H9 (cell line): Measurements from ENCODE around the gene SNX30. TPM values are rescaled to one million over a fixed set of nuclear protein-coding genes. Genes with fewer than 3 reads are reported as not detected.
"Not testable (repeated sequence)": the region's sequence is repeated elsewhere in the genome, so short reads cannot be mapped to it uniquely, and the experiment has no call there.

ENCODE experiments used
- DNase-seq: peaks from one replicate; pipeline ENCODE4 v3.0.0-alpha.2; 2017
- H2AFZ ChIP-seq: one replicate; pipeline ENCODE4 v1.6.1; 2013; ENCODE audit warnings: mild to moderate bottlenecking, low read length, control low read depth, moderate library complexity
- H2AK5ac ChIP-seq: 2 replicates; pipeline ENCODE4 v1.6.1; 2013; ENCODE audit warnings: low read length, control low read depth, mixed read lengths; ENCODE audit not compliant: insufficient read length
- H2BK120ac ChIP-seq: one replicate; pipeline ENCODE4 v1.6.1; 2013; ENCODE audit warnings: low read depth, mild to moderate bottlenecking, low read length, control low read depth, inconsistent platforms; ENCODE audit not compliant: poor library complexity, severe bottlenecking
- H2BK12ac ChIP-seq: 2 replicates; pipeline ENCODE4 v1.6.1; 2013; ENCODE audit warnings: low read length, control low read depth, mixed read lengths, low read depth; ENCODE audit not compliant: insufficient read length
- H2BK15ac ChIP-seq: 2 replicates; pipeline ENCODE4 v1.6.1; 2013; ENCODE audit warnings: low read depth, low read length, control low read depth
- H2BK20ac ChIP-seq: one replicate; pipeline ENCODE4 v1.6.1; 2013; ENCODE audit warnings: low read depth, mild to moderate bottlenecking, low read length, control low read depth, inconsistent platforms; ENCODE audit not compliant: poor library complexity, severe bottlenecking
- H2BK5ac ChIP-seq: 2 replicates; pipeline ENCODE4 v1.6.1; 2013; ENCODE audit warnings: low read length, control low read depth, mixed read lengths; ENCODE audit not compliant: insufficient read length
- H3K14ac ChIP-seq: 2 replicates; pipeline ENCODE4 v1.6.1; 2013; ENCODE audit warnings: low read length, control low read depth; ENCODE audit not compliant: insufficient read depth
- H3K18ac ChIP-seq: 2 replicates; pipeline ENCODE4 v1.6.1; 2013; ENCODE audit warnings: low read depth, mild to moderate bottlenecking, mixed read lengths, low read length, control low read depth; ENCODE audit not compliant: insufficient read length
- H3K23ac ChIP-seq: 2 replicates; pipeline ENCODE4 v1.6.1; 2013; ENCODE audit warnings: low read length, control low read depth, mixed read lengths, low read depth; ENCODE audit not compliant: insufficient read length
- H3K23me2 ChIP-seq: 2 replicates; pipeline ENCODE4 v1.6.1; 2013; ENCODE audit warnings: low read depth, mild to moderate bottlenecking, mixed read lengths, low read length, control low read depth; ENCODE audit not compliant: insufficient read length, poor library complexity, severe bottlenecking
- H3K27ac ChIP-seq: 2 replicates; pipeline ENCODE4 v1.5.1; 2013; ENCODE audit warnings: low read length, control low read depth, mixed read lengths, low read depth; ENCODE audit not compliant: insufficient read length
- H3K27me3 ChIP-seq: 2 replicates; pipeline ENCODE4 v1.6.1; 2013; ENCODE audit warnings: low read length, control low read depth, inconsistent platforms; ENCODE audit not compliant: insufficient read depth
- H3K4ac ChIP-seq: 2 replicates; pipeline ENCODE4 v1.6.1; 2013; ENCODE audit warnings: low read depth, mild to moderate bottlenecking, control low read depth, inconsistent platforms, low read length, moderate library complexity
- H3K4me1 ChIP-seq: 2 replicates; pipeline ENCODE4 v1.6.1; 2013; ENCODE audit warnings: low read length, control low read depth, inconsistent platforms; ENCODE audit not compliant: insufficient read depth
- H3K4me2 ChIP-seq: 2 replicates; pipeline ENCODE4 v1.6.1; 2013; ENCODE audit warnings: low read length, control low read depth, mixed read lengths; ENCODE audit not compliant: insufficient read length, insufficient read depth
- H3K56ac ChIP-seq: 2 replicates; pipeline ENCODE4 v1.6.1; 2013; ENCODE audit warnings: low read depth, mild to moderate bottlenecking, mixed read lengths, low read length, control low read depth; ENCODE audit not compliant: insufficient read length
- H3K79me1 ChIP-seq: 2 replicates; pipeline ENCODE4 v1.6.1; 2013; ENCODE audit warnings: low read depth, mild to moderate bottlenecking, moderate library complexity, low read length, control low read depth, inconsistent platforms; ENCODE audit not compliant: insufficient read depth, poor library complexity, severe bottlenecking
- H3K79me2 ChIP-seq: 2 replicates; pipeline ENCODE4 v1.6.1; 2013; ENCODE audit warnings: low read length, control low read depth, inconsistent platforms; ENCODE audit not compliant: insufficient read depth
- H3K9ac ChIP-seq: 2 replicates; pipeline ENCODE4 v1.6.1; 2013; ENCODE audit warnings: low read length, control low read depth, mixed read lengths; ENCODE audit not compliant: insufficient read length; ENCODE audit errors: extremely low read depth
- H3K9me3 ChIP-seq: one replicate; pipeline ENCODE4 v1.6.1; 2013; ENCODE audit warnings: low read depth, low read length, inconsistent platforms; ENCODE audit not compliant: control insufficient read depth
- H3T11ph ChIP-seq: one replicate; pipeline ENCODE4 v1.6.1; 2013; ENCODE audit warnings: mild to moderate bottlenecking, low read length, control low read depth, inconsistent platforms
- H4K20me1 ChIP-seq: one replicate; pipeline ENCODE4 v1.6.1; 2013; ENCODE audit not compliant: control insufficient read depth, insufficient read length, insufficient read depth
- H4K5ac ChIP-seq: 2 replicates; pipeline ENCODE4 v1.6.1; 2013; ENCODE audit warnings: low read depth, mild to moderate bottlenecking, mixed read lengths, low read length, control low read depth; ENCODE audit not compliant: insufficient read length
- H4K8ac ChIP-seq: replicated peaks from 2 replicates; pipeline ENCODE4 v1.6.1; 2013; ENCODE audit warnings: low read length, control low read depth, mixed read lengths, low read depth; ENCODE audit not compliant: insufficient read length
- H4K91ac ChIP-seq: 2 replicates; pipeline ENCODE4 v1.6.1; 2013; ENCODE audit warnings: low read depth, mild to moderate bottlenecking, moderate library complexity, mixed read lengths, low read length, control low read depth; ENCODE audit not compliant: insufficient read length
- H3K27ac Mint-ChIP-seq, 3 experiments: 2 replicates in 2 of 3; 3 replicates in 1 of 3; pipeline ENCODE4 v1.8.0; 2020 to 2021; ENCODE audit warnings: mixed read lengths in 3 of 3, mild to moderate bottlenecking in 1 of 3, moderate library complexity in 1 of 3
- H3K27me3 Mint-ChIP-seq: 2 replicates; pipeline ENCODE4 v1.8.0; 2021; ENCODE audit warnings: low read depth, mild to moderate bottlenecking, moderate library complexity, mixed read lengths
- H3K36me3 Mint-ChIP-seq, 3 experiments: 2 replicates in 2 of 3; 3 replicates in 1 of 3; pipeline ENCODE4 v1.8.0; 2020 to 2021; ENCODE audit warnings: low read depth in 3 of 3, mixed read lengths in 3 of 3; ENCODE audit not compliant: insufficient read depth in 1 of 3
- H3K4me1 Mint-ChIP-seq, 2 experiments: 2 replicates each; pipeline ENCODE4 v1.8.0; 2020; ENCODE audit warnings: mixed read lengths in 2 of 2
- H3K4me3 Mint-ChIP-seq, 2 experiments: 2 replicates in 1 of 2; 3 replicates in 1 of 2; pipeline ENCODE4 v1.8.0; 2020 to 2021; ENCODE audit warnings: mild to moderate bottlenecking in 2 of 2, mixed read lengths in 2 of 2, moderate library complexity in 1 of 2
- H3K9me3 Mint-ChIP-seq, 2 experiments: 2 replicates in 1 of 2; 3 replicates in 1 of 2; pipeline ENCODE4 v1.8.0; 2020; ENCODE audit warnings: mild to moderate bottlenecking in 2 of 2, mixed read lengths in 2 of 2, moderate library complexity in 1 of 2
- WGBS: extraction: QIAGEN DNeasy Blood & Tissue Kit; methylation state at CpG from one replicate; pipeline ENCODE4 v1.1.7; 2013; ENCODE audit warnings: missing lambda C conversion rate, low lambda C conversion rate, mixed read lengths; ENCODE audit not compliant: insufficient read length; ENCODE audit errors: extremely low coverage; 5-methylcytosine and 5-hydroxymethylcytosine counted together
- total RNA-seq: library from RNA; stranded (reverse); gene quantifications from 2 replicates; pipeline ENCODE4 v1.2.1, GENCODE V29; 2021
- TF ChIP-seq, protein P1 (sequence below): fragments of 200-600 bp; sonication (generic); conservative IDR thresholded peaks from 3 replicates; pipeline ENCODE4 v1.8.0; 2021; ENCODE audit warnings: antibody characterized with exemption, mild to moderate bottlenecking

The SNX30 gene
- total RNA-seq, 1 experiment from 2014 or later, result 10.3 TPM

DNA sequence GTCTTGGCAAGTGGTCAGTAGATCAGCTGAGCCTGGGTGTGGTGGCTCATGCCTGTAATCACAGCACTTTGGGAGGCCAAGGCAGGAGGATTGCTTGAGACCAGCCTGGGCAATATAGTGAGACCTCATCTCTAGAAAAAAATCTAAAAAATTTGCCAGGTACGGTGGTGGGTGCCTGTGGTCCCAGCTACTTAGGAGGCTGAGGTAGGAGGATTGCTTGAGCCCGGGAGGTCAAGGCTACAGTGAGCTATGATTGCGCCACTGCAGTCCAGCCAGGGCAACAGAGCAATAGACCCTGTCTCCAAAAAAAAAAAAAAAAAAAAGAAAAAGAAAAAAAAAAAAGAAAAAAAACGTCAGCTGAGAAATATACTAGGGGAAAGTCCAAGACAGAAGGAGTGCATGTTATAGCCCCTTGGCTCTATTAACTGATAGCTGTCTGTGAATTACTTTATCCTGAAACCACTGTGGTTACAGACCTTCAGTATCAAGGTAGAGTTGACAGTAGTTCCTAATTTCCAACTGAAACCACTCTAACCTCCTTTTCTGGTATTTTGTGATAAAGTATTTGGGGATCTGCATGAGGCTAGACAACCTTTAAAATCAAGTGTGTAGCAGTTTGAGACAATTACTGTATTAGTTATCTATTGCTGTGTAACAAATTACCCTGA is 30.3 kb upstream of the SNX30 start:
- H2AK5ac ChIP-seq, result no peak overlapping the region
- H3K4me3 Mint-ChIP-seq, result no peak overlapping the region
- no peak overlapping the region for H2AFZ ChIP-seq
- no peak overlapping the region for H3K4ac ChIP-seq
- H4K8ac ChIP-seq, result no peak overlapping the region
- TF ChIP-seq, protein P1, sequence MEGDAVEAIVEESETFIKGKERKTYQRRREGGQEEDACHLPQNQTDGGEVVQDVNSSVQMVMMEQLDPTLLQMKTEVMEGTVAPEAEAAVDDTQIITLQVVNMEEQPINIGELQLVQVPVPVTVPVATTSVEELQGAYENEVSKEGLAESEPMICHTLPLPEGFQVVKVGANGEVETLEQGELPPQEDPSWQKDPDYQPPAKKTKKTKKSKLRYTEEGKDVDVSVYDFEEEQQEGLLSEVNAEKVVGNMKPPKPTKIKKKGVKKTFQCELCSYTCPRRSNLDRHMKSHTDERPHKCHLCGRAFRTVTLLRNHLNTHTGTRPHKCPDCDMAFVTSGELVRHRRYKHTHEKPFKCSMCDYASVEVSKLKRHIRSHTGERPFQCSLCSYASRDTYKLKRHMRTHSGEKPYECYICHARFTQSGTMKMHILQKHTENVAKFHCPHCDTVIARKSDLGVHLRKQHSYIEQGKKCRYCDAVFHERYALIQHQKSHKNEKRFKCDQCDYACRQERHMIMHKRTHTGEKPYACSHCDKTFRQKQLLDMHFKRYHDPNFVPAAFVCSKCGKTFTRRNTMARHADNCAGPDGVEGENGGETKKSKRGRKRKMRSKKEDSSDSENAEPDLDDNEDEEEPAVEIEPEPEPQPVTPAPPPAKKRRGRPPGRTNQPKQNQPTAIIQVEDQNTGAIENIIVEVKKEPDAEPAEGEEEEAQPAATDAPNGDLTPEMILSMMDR, result no peak
- H4K91ac ChIP-seq, result no peak overlapping the region
- no peaks in the 10 kb centered on the region for H3K23me2 ChIP-seq
- no peak overlapping the region for H3K27ac Mint-ChIP-seq
- no peak overlapping the region for H4K5ac ChIP-seq
- no peak overlapping the region for H3K14ac ChIP-seq
- no peak overlapping the region for H2BK120ac ChIP-seq
- no peak overlapping the region for H3K27ac ChIP-seq
- no peaks in the 10 kb centered on the region; a peak in 1 of 5 replicates for H3K9me3 Mint-ChIP-seq
- no peaks in the 10 kb centered on the region for H3K79me2 ChIP-seq
- no peak overlapping the region for H3K56ac ChIP-seq
- no peak overlapping the region for H2BK5ac ChIP-seq
- H2BK12ac ChIP-seq, result no peak overlapping the region
- no peak overlapping the region for H3T11ph ChIP-seq
- no peak overlapping the region for H3K4me2 ChIP-seq
- WGBS, result no CpG with 5 or more reads among the region's 4 CpGs
- H4K20me1 ChIP-seq, result no peaks in the 10 kb centered on the region
- no peak overlapping the region for H3K9ac ChIP-seq
- no peak for DNase-seq
- no peak overlapping the region for H3K23ac ChIP-seq
- H3K18ac ChIP-seq, result no peak overlapping the region
- H3K79me1 ChIP-seq, result no peaks in the 10 kb centered on the region
- 0 out of 4 replicates have a peak, but pooled peaks cover 3% of the 10 kb centered on the region in 2 experiments for H3K4me1 Mint-ChIP-seq
- H3K36me3 Mint-ChIP-seq, result peaks cover 0 to 5% (median 0%) of the 10 kb centered on the region in 3 experiments; a peak in 3 of 7 replicates
- no peaks in the 10 kb centered on the region for H3K27me3 Mint-ChIP-seq
- no peaks in the 10 kb centered on the region for H3K27me3 ChIP-seq
- H2BK15ac ChIP-seq, result no peak overlapping the region
- H3K9me3 ChIP-seq, result no peaks in the 10 kb centered on the region
- no peak overlapping the region for H2BK20ac ChIP-seq
- H3K4me1 ChIP-seq, result no peaks in the 10 kb centered on the region

DNA sequence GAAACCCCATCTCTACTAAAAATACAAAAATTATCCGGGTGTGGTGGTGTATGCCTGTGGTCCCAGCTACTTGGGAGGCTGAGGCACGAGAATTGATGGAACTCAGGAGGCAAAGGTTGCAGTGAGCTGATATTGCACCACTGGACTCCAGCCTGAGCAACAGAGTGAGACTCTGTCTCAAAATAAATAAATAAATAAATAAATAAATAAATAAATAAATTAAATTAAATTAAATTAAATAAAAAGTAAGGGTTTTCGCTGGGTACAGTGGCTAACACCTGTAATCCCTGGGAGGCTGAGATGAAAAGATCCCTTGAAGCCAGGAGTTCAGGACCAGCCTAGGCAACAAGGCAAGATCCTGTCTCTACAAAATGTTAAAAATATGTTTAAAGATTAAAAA is 27.8 kb upstream of the SNX30 start:
- H2BK15ac ChIP-seq, H2BK5ac ChIP-seq, H3K27me3 ChIP-seq, H3K14ac ChIP-seq, H3K27me3 Mint-ChIP-seq, H3K79me2 ChIP-seq, H4K5ac ChIP-seq, H4K91ac ChIP-seq, H3K9me3 ChIP-seq, H3K27ac ChIP-seq, H3K4me3 Mint-ChIP-seq, H3K36me3 Mint-ChIP-seq, H2BK120ac ChIP-seq, H2BK20ac ChIP-seq, H3K23me2 ChIP-seq, H2BK12ac ChIP-seq, H3K79me1 ChIP-seq, H4K8ac ChIP-seq, H3K27ac Mint-ChIP-seq, H3K9me3 Mint-ChIP-seq, H2AK5ac ChIP-seq, H4K20me1 ChIP-seq, H2AFZ ChIP-seq, H3K23ac ChIP-seq, DNase-seq, H3K4ac ChIP-seq, H3K4me1 ChIP-seq, H3K9ac ChIP-seq, H3K4me2 ChIP-seq, H3K56ac ChIP-seq, H3K4me1 Mint-ChIP-seq, H3T11ph ChIP-seq, H3K18ac ChIP-seq: not testable (repeated sequence)
- no CpG with 5 or more reads among the region's 3 CpGs for WGBS
